K562 (cell line): Measurements from ENCODE around the gene LCA5. TPM values are rescaled to one million over a fixed set of nuclear protein-coding genes. Genes with fewer than 3 reads are reported as not detected.
A peak's percentile ranks its signal among the peaks of the same experiment; 100 is the strongest.

Source experiments
- DDX20 ChIP-seq: fragments of 450-650 bp; IDR thresholded peaks from 2 replicates; pipeline ENCODE4 v1.6.1; 2016; ENCODE audit warnings: missing genetic modification characterization, low read depth, mild to moderate bottlenecking, missing compliant biosample characterization, moderate library complexity
- GATA2 ChIP-seq: sonication (generic); formaldehyde crosslinking; IDR thresholded peaks from 2 replicates; pipeline ENCODE4 v1.4.0; 2020; ENCODE audit warnings: mild to moderate bottlenecking, missing genetic modification reagents
- HES1 ChIP-seq: fragments of 450-650 bp; IDR thresholded peaks from 2 replicates; pipeline ENCODE4 v1.6.1; 2016; ENCODE audit warnings: low read depth, mild to moderate bottlenecking, moderate library complexity
- HMG20A ChIP-seq: fragments of 450-650 bp; formaldehyde crosslinking; conservative IDR thresholded peaks from 2 replicates; pipeline ENCODE4 v1.4.0; 2020; ENCODE audit warnings: mild to moderate bottlenecking, mixed read lengths
- MTA2 ChIP-seq: fragments of 450-650 bp; IDR thresholded peaks from 2 replicates; pipeline ENCODE4 v1.6.1; 2016; ENCODE audit warnings: low read depth
- NCOA6 ChIP-seq: fragments of 450-650 bp; IDR thresholded peaks from 2 replicates; pipeline ENCODE4 v1.6.1; 2017; ENCODE audit warnings: mild to moderate bottlenecking
- NR1H2 ChIP-seq: sonication (generic); formaldehyde crosslinking; IDR thresholded peaks from 2 replicates; pipeline ENCODE4 v1.4.0; 2020; ENCODE audit warnings: mild to moderate bottlenecking, missing genetic modification reagents
- POLR2AphosphoS5 ChIP-seq: IDR thresholded peaks from 2 replicates; pipeline ENCODE4 v1.6.1; 2011; ENCODE audit warnings: mild to moderate bottlenecking, low read depth, low read length, moderate library complexity; ENCODE audit not compliant: control insufficient read depth, insufficient read depth
- RNF219 ChIP-seq: fragments of 250-450 bp; sonication (Bioruptor Pico); IDR thresholded peaks from 2 replicates; pipeline ENCODE4 v1.5.0; 2022; ENCODE audit warnings: mild to moderate bottlenecking
- ZBTB8A ChIP-seq: fragments of 450-650 bp; IDR thresholded peaks from 2 replicates; pipeline ENCODE4 v1.6.1; 2018; ENCODE audit warnings: mild to moderate bottlenecking, moderate library complexity; ENCODE audit not compliant: partially characterized antibody
- ZEB2 ChIP-seq: fragments of 450-650 bp; IDR thresholded peaks from 2 replicates; pipeline ENCODE4 v1.6.1; 2016
- ZFPM2 ChIP-seq: fragments of 250-450 bp; sonication (Bioruptor Pico); IDR thresholded peaks from 2 replicates; pipeline ENCODE4 v1.5.1; 2022; ENCODE audit warnings: mild to moderate bottlenecking
- ZNF384 ChIP-seq: IDR thresholded peaks from 2 replicates; pipeline ENCODE4 v1.6.1; 2012; ENCODE audit warnings: low read depth, low read length, improper control_type of control experiment
- ZNF655 ChIP-seq: fragments of 250-450 bp; sonication (Bioruptor Pico); IDR thresholded peaks from 2 replicates; pipeline ENCODE4 v1.5.0; 2021
- polyA plus RNA-seq, 8 experiments: library from polyadenylated mRNA; depleted of rRNA in 4 of 8; stranded (reverse) in 5 of 8; unstranded in 3 of 8; fragments of >200 nt; fragmentation: Nextera tagmentation in 2 of 8; fragmentation: Illumina TruSeq in 1 of 8; extraction: Ambion mirVana in 2 of 8; extraction: Trizol in 1 of 8; gene quantifications; 2 replicates each; pipeline versions ENCODE4 v1.2.1 to v1.2.3, GENCODE V29; 2011 to 2014; ENCODE audit warnings: inconsistent platforms in 1 of 8, missing spikeins in 1 of 8
- total RNA-seq, 7 experiments: library from RNA; depleted of rRNA in 6 of 7; stranded (reverse); fragments of >200 nt in 6 of 7; fragmentation: Illumina TruSeq in 2 of 7; extraction: Trizol in 2 of 7; gene quantifications; 2 replicates each; pipeline versions ENCODE4 v1.2.1 to v1.2.3, GENCODE V29; 2011 to 2021; ENCODE audit warnings: low replicate concordance in 1 of 7
- TF ChIP-seq, protein P1 (sequence below): fragments of 250-450 bp; sonication (Bioruptor Pico); IDR thresholded peaks from 2 replicates; pipeline ENCODE4 v1.5.1; 2021; ENCODE audit warnings: mild to moderate bottlenecking
- TF ChIP-seq, protein P2 (sequence below): fragments of 250-450 bp; sonication (Bioruptor Pico); IDR thresholded peaks from 2 replicates; pipeline ENCODE4 v1.4.0; 2020; ENCODE audit warnings: mild to moderate bottlenecking, moderate library complexity, borderline replicate concordance

The LCA5 gene
- total and polyA plus RNA-seq, 9 of the 15 experiments (the other 6 are each of a cell fraction or from before 2014, with no cell fraction given), result 1.0 to 3.4 (median 1.8) TPM

GRCh38 chr6:79525272-79526100, 11.7 kb downstream of the LCA5 start (continued):
- TF ChIP-seq POLR2AphosphoS5 (peak; percentile 74; the same call in 1 of the 2 replicates), NCOA6 (no peak), ZBTB8A (no peak), HES1 (no peak), ZEB2 (peak; percentile 85), MTA2 (peak; percentile 45; the same call in 1 of the 2 replicates), GATA2 (peak; percentile 64), DDX20 (tag) (no peak), HMG20A (CRISPR knock-in tag) (no peak), RNF219 (CRISPR knock-in tag) (no peak), ZFPM2 (no peak), NR1H2 (CRISPR knock-in tag) (no peak), ZNF384 (no peak), ZNF655 (CRISPR knock-in tag) (no peak)
- TF ChIP-seq, protein P1, sequence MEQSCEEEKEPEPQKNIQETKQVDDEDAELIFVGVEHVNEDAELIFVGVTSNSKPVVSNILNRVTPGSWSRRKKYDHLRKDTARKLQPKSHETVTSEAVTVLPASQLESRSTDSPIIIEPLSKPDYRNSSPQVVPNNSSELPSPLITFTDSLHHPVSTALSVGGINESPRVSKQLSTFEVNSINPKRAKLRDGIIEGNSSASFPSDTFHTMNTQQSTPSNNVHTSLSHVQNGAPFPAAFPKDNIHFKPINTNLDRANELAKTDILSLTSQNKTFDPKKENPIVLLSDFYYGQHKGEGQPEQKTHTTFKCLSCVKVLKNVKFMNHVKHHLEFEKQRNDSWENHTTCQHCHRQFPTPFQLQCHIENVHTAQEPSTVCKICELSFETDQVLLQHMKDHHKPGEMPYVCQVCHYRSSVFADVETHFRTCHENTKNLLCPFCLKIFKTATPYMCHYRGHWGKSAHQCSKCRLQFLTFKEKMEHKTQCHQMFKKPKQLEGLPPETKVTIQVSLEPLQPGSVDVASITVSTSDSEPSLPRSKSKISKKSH (CRISPR knock-in tag), result no peak
- TF ChIP-seq, protein P2, sequence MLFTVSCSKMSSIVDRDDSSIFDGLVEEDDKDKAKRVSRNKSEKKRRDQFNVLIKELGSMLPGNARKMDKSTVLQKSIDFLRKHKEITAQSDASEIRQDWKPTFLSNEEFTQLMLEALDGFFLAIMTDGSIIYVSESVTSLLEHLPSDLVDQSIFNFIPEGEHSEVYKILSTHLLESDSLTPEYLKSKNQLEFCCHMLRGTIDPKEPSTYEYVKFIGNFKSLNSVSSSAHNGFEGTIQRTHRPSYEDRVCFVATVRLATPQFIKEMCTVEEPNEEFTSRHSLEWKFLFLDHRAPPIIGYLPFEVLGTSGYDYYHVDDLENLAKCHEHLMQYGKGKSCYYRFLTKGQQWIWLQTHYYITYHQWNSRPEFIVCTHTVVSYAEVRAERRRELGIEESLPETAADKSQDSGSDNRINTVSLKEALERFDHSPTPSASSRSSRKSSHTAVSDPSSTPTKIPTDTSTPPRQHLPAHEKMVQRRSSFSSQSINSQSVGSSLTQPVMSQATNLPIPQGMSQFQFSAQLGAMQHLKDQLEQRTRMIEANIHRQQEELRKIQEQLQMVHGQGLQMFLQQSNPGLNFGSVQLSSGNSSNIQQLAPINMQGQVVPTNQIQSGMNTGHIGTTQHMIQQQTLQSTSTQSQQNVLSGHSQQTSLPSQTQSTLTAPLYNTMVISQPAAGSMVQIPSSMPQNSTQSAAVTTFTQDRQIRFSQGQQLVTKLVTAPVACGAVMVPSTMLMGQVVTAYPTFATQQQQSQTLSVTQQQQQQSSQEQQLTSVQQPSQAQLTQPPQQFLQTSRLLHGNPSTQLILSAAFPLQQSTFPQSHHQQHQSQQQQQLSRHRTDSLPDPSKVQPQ (CRISPR knock-in tag), result no peak
